Activated CD4-positive, alpha-beta memory T cell treated with anti-CD3 and anti-CD28 coated beads, Interleukin-2, amount 10 ng/mL, durations not matched to agents 7 days and 5 days (primary cell): Measurements from ENCODE around the gene TNFAIP3. TPM values are rescaled to one million over a fixed set of nuclear protein-coding genes. Genes with fewer than 3 reads are reported as not detected.
A peak's percentile ranks its signal among the peaks of the same experiment; 100 is the strongest.

Source experiments
- CTCF ChIA-PET: fragments of 350-600 bp; sonication (Branson Sonifier 250); formaldehyde crosslinking; loops from one replicate; lab custom pipeline; 2021; ENCODE audit warnings: antibody characterized with exemption, inconsistent platforms; lab: Charles Lee
- POLR2A ChIA-PET: fragments of 350-600 bp; sonication (Branson Sonifier 250); formaldehyde crosslinking; loops from one replicate; lab custom pipeline; 2021; ENCODE audit warnings: antibody characterized with exemption; lab: Charles Lee
- DNase-seq: peaks from one replicate; pipeline ENCODE4 v3.0.0-alpha.2; 2020
- H3K27ac Mint-ChIP-seq: one replicate; pipeline ENCODE4 v1.8.0; 2021; ENCODE audit warnings: mild to moderate bottlenecking, mixed read lengths
- H3K27me3 Mint-ChIP-seq: one replicate; pipeline ENCODE4 v1.8.0; 2021; ENCODE audit warnings: mixed read lengths
- H3K36me3 Mint-ChIP-seq: one replicate; pipeline ENCODE4 v1.8.0; 2021; ENCODE audit warnings: low read depth, mixed read lengths
- H3K4me1 Mint-ChIP-seq: one replicate; pipeline ENCODE4 v1.8.0; 2021; ENCODE audit warnings: mixed read lengths
- H3K4me3 Mint-ChIP-seq: one replicate; pipeline ENCODE4 v1.8.0; 2021; ENCODE audit warnings: mild to moderate bottlenecking, mixed read lengths
- H3K9me3 Mint-ChIP-seq: one replicate; pipeline ENCODE4 v1.8.0; 2021; ENCODE audit warnings: mixed read lengths
- total RNA-seq, 2 experiments: library from RNA; stranded (reverse); gene quantifications; one replicate each; pipeline ENCODE4 v1.2.3, GENCODE V29; 2021

Gene TNFAIP3
- total RNA-seq, result 100 to 1,000 TPM; 143 to 144 TPM

- POLR2A ChIA-PET, result interaction anchor here (0.6 to 7.9 kb wide), 29 partner anchors 8 to 240 kb away, joined by 3 to 45 read pairs (median 5); partner anchors contain the start of gene PERP
- CTCF ChIA-PET, result interaction anchor here (0.5 to 9.7 kb wide), 29 partner anchors 9 to 1397 kb away, joined by 3 to 182 read pairs (median 5); no protein-coding TSS in a partner anchor
- peak; percentile 95 for DNase-seq
- Mint-ChIP-seq H3K27me3 (no peaks in the 10 kb centered on the region), H3K27ac (peak within 1 kb of the TSS; percentile 86), H3K4me1 (peaks cover 51% of the 10 kb centered on the region), H3K4me3 (peak within 1 kb of the TSS; percentile 87), H3K9me3 (no peaks in the 10 kb centered on the region), H3K36me3 (peaks cover 39% of the 10 kb centered on the region)
These were observed at the start of gene TNFAIP3 for GRCh38 chr6:137866914-137867684. TSS of gene TNFAIP3 (plus strand) at chr6:137867259. CDS start at chr6:137871228, 3,969 bp downstream.

GRCh38 chr6:137818440-137818839 lies 48.6 kb upstream of the TNFAIP3 start:
- H3K9me3 Mint-ChIP-seq, result no peaks in the 10 kb centered on the region

GRCh38 chr6:137819740-137820139 lies 47.3 kb upstream of the TNFAIP3 start:
- H3K27me3 Mint-ChIP-seq, result no peaks in the 10 kb centered on the region
- peaks cover 4% of the 10 kb centered on the region for H3K36me3 Mint-ChIP-seq
- no peaks in the 10 kb centered on the region for H3K9me3 Mint-ChIP-seq
- CTCF ChIA-PET, result no interaction called here
- no peak overlapping the region for H3K4me3 Mint-ChIP-seq
- H3K27ac Mint-ChIP-seq, result peak overlapping the region; percentile 65
- DNase-seq, result no peak
- peaks cover 75% of the 10 kb centered on the region for H3K4me1 Mint-ChIP-seq
- POLR2A ChIA-PET, result interaction anchor here (0.6 to 1.9 kb wide), 3 partner anchors 9 to 23 kb away, joined by 3 to 6 read pairs (median 4); no protein-coding TSS in a partner anchor

More at GRCh38 chr6:137818440-137818839, 48.6 kb upstream of the TNFAIP3 start:
- Mint-ChIP-seq H3K4me1 (peaks cover 62% of the 10 kb centered on the region), H3K4me3 (no peak overlapping the region), H3K36me3 (peaks cover 4% of the 10 kb centered on the region), H3K27me3 (no peaks in the 10 kb centered on the region), H3K27ac (no peak overlapping the region)
- POLR2A ChIA-PET, result no interaction called here
- no peak for DNase-seq
- CTCF ChIA-PET, result interaction anchor here (0.8 kb wide), 1 partner anchor 20 kb away, joined by 3 read pairs; no protein-coding TSS in a partner anchor

GRCh38 chr6:137820425-137820824 lies 46.6 kb upstream of the TNFAIP3 start:
- peak overlapping the region; percentile 5 for H3K27ac Mint-ChIP-seq
- no peaks in the 10 kb centered on the region for H3K27me3 Mint-ChIP-seq
- peaks cover 82% of the 10 kb centered on the region for H3K4me1 Mint-ChIP-seq
- DNase-seq, result no peak
- no peak overlapping the region for H3K4me3 Mint-ChIP-seq
- peaks cover 4% of the 10 kb centered on the region for H3K36me3 Mint-ChIP-seq
- ChIA-PET POLR2A (interaction anchor here (0.6 to 1.9 kb wide), 3 partner anchors 9 to 22 kb away, joined by 3 to 6 read pairs (median 4); no protein-coding TSS in a partner anchor), CTCF (no interaction called here)
- H3K9me3 Mint-ChIP-seq, result no peaks in the 10 kb centered on the region

GRCh38 chr6:137820952-137821351 lies 46.1 kb upstream of the TNFAIP3 start:
- H3K4me1 Mint-ChIP-seq, result peaks cover 80% of the 10 kb centered on the region
- no peak overlapping the region for H3K27ac Mint-ChIP-seq
- CTCF ChIA-PET, result no interaction called here
- no peak for DNase-seq
- no peak overlapping the region for H3K4me3 Mint-ChIP-seq
- peaks cover under 1% of the 10 kb centered on the region for H3K36me3 Mint-ChIP-seq
- no peaks in the 10 kb centered on the region for H3K27me3 Mint-ChIP-seq
- POLR2A ChIA-PET, result interaction anchor here (1.9 kb wide), 1 partner anchor 10 kb away, joined by 6 read pairs; no protein-coding TSS in a partner anchor
- H3K9me3 Mint-ChIP-seq, result no peaks in the 10 kb centered on the region

- ChIA-PET CTCF (no interaction called here), POLR2A (no interaction called here)
- Mint-ChIP-seq H3K9me3 (no peaks in the 10 kb centered on the region), H3K4me3 (no peak overlapping the region), H3K27ac (no peak overlapping the region), H3K4me1 (peaks cover 77% of the 10 kb centered on the region), H3K36me3 (no peaks in the 10 kb centered on the region), H3K27me3 (no peaks in the 10 kb centered on the region)
- no peak for DNase-seq
These were observed 45.6 kb upstream of the TNFAIP3 start for GRCh38 chr6:137821491-137821890.

GRCh38 chr6:137823826-137824555 lies 43.1 kb upstream of the TNFAIP3 start:
- Mint-ChIP-seq H3K27ac (peak overlapping the region; percentile 92), H3K36me3 (no peaks in the 10 kb centered on the region), H3K27me3 (no peaks in the 10 kb centered on the region), H3K9me3 (no peaks in the 10 kb centered on the region), H3K4me1 (peaks cover 77% of the 10 kb centered on the region), H3K4me3 (peak overlapping the region; percentile 65)
- CTCF ChIA-PET, result interaction anchor here (0.8 to 1.7 kb wide), 7 partner anchors 13 to 116 kb away, joined by 3 to 8 read pairs (median 4); partner anchors contain the start of gene TNFAIP3
- DNase-seq, result peak; percentile 69
- POLR2A ChIA-PET, result interaction anchor here (0.6 to 2.6 kb wide), 9 partner anchors 10 to 116 kb away, joined by 3 to 17 read pairs (median 3); no protein-coding TSS in a partner anchor

GRCh38 chr6:137824556-137824879 lies 42.5 kb upstream of the TNFAIP3 start:
- Mint-ChIP-seq H3K27me3 (no peaks in the 10 kb centered on the region), H3K27ac (peak overlapping the region; percentile 92), H3K36me3 (no peaks in the 10 kb centered on the region), H3K4me1 (peaks cover 79% of the 10 kb centered on the region), H3K9me3 (no peaks in the 10 kb centered on the region), H3K4me3 (peak overlapping the region; percentile 65)
- DNase-seq, result no peak
- CTCF ChIA-PET, result interaction anchor here (0.6 to 1.7 kb wide), 7 partner anchors 12 to 1393 kb away, joined by 3 to 8 read pairs (median 4); partner anchors contain the start of gene TNFAIP3
- POLR2A ChIA-PET, result interaction anchor here (0.6 to 2.6 kb wide), 8 partner anchors 9 to 109 kb away, joined by 3 to 17 read pairs (median 4); partner anchors contain the start of gene TNFAIP3

GRCh38 chr6:137824896-137825295 lies 42.2 kb upstream of the TNFAIP3 start:
- peak overlapping the region; percentile 92 for H3K27ac Mint-ChIP-seq
- H3K4me1 Mint-ChIP-seq, result peaks cover 79% of the 10 kb centered on the region
- no peak for DNase-seq
- ChIA-PET CTCF (interaction anchor here (0.6 to 1.7 kb wide), 7 partner anchors 12 to 1394 kb away, joined by 3 to 8 read pairs (median 4); partner anchors contain the start of gene TNFAIP3), POLR2A (interaction anchor here (0.9 to 2.6 kb wide), 5 partner anchors 9 to 45 kb away, joined by 3 to 17 read pairs (median 5); partner anchors contain the start of gene TNFAIP3)
- peaks cover 2% of the 10 kb centered on the region for H3K36me3 Mint-ChIP-seq
- H3K4me3 Mint-ChIP-seq, result no peak overlapping the region
- H3K27me3 Mint-ChIP-seq, result no peaks in the 10 kb centered on the region
- H3K9me3 Mint-ChIP-seq, result no peaks in the 10 kb centered on the region

GRCh38 chr6:137827411-137827940 lies 39.6 kb upstream of the TNFAIP3 start:
- Mint-ChIP-seq H3K27ac (peak overlapping the region; percentile 77), H3K4me3 (no peak overlapping the region), H3K27me3 (no peaks in the 10 kb centered on the region), H3K36me3 (peaks cover 3% of the 10 kb centered on the region), H3K4me1 (peaks cover 73% of the 10 kb centered on the region), H3K9me3 (no peaks in the 10 kb centered on the region)
- POLR2A ChIA-PET, result interaction anchor here (1.5 to 3.1 kb wide), 4 partner anchors 16 to 43 kb away, joined by 4 to 18 read pairs (median 8); partner anchors contain the start of gene TNFAIP3
- CTCF ChIA-PET, result no interaction called here
- DNase-seq, result no peak

GRCh38 chr6:137827977-137828810 lies 38.9 kb upstream of the TNFAIP3 start:
- Mint-ChIP-seq H3K27me3 (no peaks in the 10 kb centered on the region), H3K4me3 (no peak overlapping the region), H3K36me3 (peaks cover 3% of the 10 kb centered on the region), H3K4me1 (peaks cover 69% of the 10 kb centered on the region), H3K9me3 (no peaks in the 10 kb centered on the region), H3K27ac (peak overlapping the region; percentile 77)
- CTCF ChIA-PET, result no interaction called here
- POLR2A ChIA-PET, result interaction anchor here (1.2 to 3.1 kb wide), 5 partner anchors 17 to 43 kb away, joined by 3 to 18 read pairs (median 6); partner anchors contain the start of gene TNFAIP3
- DNase-seq, result peak; percentile 38
